HG03342 (cell line): ENCODE results near the gene DIRAS1.
"Not testable (repeated sequence)": the region's sequence is repeated elsewhere in the genome, so short reads cannot be mapped to it uniquely, and the experiment has no call there.

Experiments used
- ATAC-seq: cut with Tn5 transposase; IDR thresholded peaks from one replicate; pipeline ENCODE4 v1.9.1; 2021; ENCODE audit warnings: mild to moderate bottlenecking, moderate library complexity; ENCODE audit not compliant: unreplicated experiment

The DIRAS1 gene

GRCh38 chr19:2714102-2714501 lies 7.1 kb downstream of the DIRAS1 start:
- not testable (repeated sequence) for ATAC-seq

GRCh38 chr19:2713170-2713569 lies 8.0 kb downstream of the DIRAS1 start:
- ATAC-seq: not testable (repeated sequence)

- ATAC-seq: no peak
These were observed 9.3 kb downstream of the DIRAS1 start for GRCh38 chr19:2711875-2712205.

GRCh38 chr19:2711172-2711874 lies 9.8 kb downstream of the DIRAS1 start:
- no peak for ATAC-seq

- no peak for ATAC-seq
These were observed 14.9 kb downstream of the DIRAS1 start for GRCh38 chr19:2706251-2706650.

- ATAC-seq: no peak
These were observed 17.4 kb downstream of the DIRAS1 start for GRCh38 chr19:2703691-2704216.

GRCh38 chr19:2703077-2703437 lies 18.1 kb downstream of the DIRAS1 start:
- ATAC-seq: no peak

GRCh38 chr19:2702170-2703076 lies 18.7 kb downstream of the DIRAS1 start, which contains the start of gene GNG7:
Gene GNG7, minus strand, starts transcription at chr19:2702694. Its CDS starts 182,006 bp downstream, at chr19:2520688.
- ATAC-seq: peak; percentile 79

GRCh38 chr19:2701361-2702169 lies 19.6 kb downstream of the DIRAS1 start:
- ATAC-seq: no peak

- ATAC-seq: no peak
These were observed 20.4 kb downstream of the DIRAS1 start for GRCh38 chr19:2700660-2701360.

- ATAC-seq: no peak
These were observed 21.6 kb downstream of the DIRAS1 start for GRCh38 chr19:2699413-2700140.

GRCh38 chr19:2694196-2694595 lies 27.0 kb downstream of the DIRAS1 start:
- no peak for ATAC-seq

- ATAC-seq: no peak
These were observed 27.5 kb downstream of the DIRAS1 start for GRCh38 chr19:2693492-2694160.

- no peak for ATAC-seq
These were observed 29.2 kb downstream of the DIRAS1 start for GRCh38 chr19:2691951-2692350.

- ATAC-seq: no peak
These were observed 30.3 kb downstream of the DIRAS1 start for GRCh38 chr19:2690856-2691255.

GRCh38 chr19:2686360-2686759 lies 34.8 kb downstream of the DIRAS1 start:
- no peak for ATAC-seq

- no peak for ATAC-seq
These were observed 35.9 kb downstream of the DIRAS1 start for GRCh38 chr19:2685204-2685704.

- ATAC-seq: no peak
These were observed 37.7 kb downstream of the DIRAS1 start for GRCh38 chr19:2683430-2684003.

- ATAC-seq: no peak
These were observed 40.4 kb downstream of the DIRAS1 start for GRCh38 chr19:2680808-2681207.
